SK-MEL-5 (cell line): ENCODE measurements around the gene CDH11. TPM values are rescaled to one million over a fixed set of nuclear protein-coding genes. Genes with fewer than 3 reads are reported as not detected.

Source experiments
- DNase-seq: peaks from one replicate; pipeline ENCODE4 v3.0.0-alpha.2; 2016; ENCODE audit warnings: low read depth, low spot score
- in situ Hi-C: cut with HindIII; loops from 2 replicates; pipeline ENCODE4 v1.10.0; 2016; ENCODE audit warnings: low sequenced_read_pairs, high pct_unique_total_duplicates, low pct_unique_long_range_greater_than_20kb
- total RNA-seq: library from RNA; depleted of rRNA; stranded (reverse); fragments of >200 nt; shearing (Covaris generic); gene quantifications from 2 replicates; pipeline ENCODE4 v1.2.3, GENCODE V29; 2014

CDH11 gene
- total RNA-seq, 1 experiment from 2014 or later, result not detected

- in situ Hi-C loops, result no loop called here
Observed at GRCh38 chr16:65120461-65120830, 1.4 kb downstream of the CDH11 start.

GRCh38 chr16:65119901-65120401 lies 1.9 kb downstream of the CDH11 start:
- in situ Hi-C loops, result no loop called here
- DNase-seq, result no peak

More at GRCh38 chr16:65120461-65120830, 1.4 kb downstream of the CDH11 start:
- no peak for DNase-seq

GRCh38 chr16:65119435-65119834 lies 2.4 kb downstream of the CDH11 start:
- in situ Hi-C loops, result no loop called here
- DNase-seq, result no peak

DNA sequence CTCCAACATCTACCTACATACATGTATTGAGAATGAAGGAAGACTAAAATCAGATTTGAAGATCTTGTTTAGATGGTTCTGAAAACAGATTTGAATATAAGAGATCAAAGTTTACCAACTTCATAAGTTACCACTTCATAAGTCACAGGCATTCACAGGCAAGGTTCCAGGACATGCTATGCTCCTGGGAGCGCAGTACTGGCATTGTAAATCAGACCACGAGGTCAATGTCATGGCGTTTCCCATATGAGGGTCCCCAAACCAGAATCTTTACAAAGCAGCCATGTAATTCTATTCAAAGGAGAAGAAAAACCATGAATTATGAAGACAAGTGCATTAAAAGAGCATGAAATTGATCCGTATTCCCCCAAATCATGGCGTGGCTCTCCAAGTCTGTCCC lies 3.0 kb downstream of the CDH11 start:
- in situ Hi-C loops, result no loop called here
- no peak for DNase-seq

DNA sequence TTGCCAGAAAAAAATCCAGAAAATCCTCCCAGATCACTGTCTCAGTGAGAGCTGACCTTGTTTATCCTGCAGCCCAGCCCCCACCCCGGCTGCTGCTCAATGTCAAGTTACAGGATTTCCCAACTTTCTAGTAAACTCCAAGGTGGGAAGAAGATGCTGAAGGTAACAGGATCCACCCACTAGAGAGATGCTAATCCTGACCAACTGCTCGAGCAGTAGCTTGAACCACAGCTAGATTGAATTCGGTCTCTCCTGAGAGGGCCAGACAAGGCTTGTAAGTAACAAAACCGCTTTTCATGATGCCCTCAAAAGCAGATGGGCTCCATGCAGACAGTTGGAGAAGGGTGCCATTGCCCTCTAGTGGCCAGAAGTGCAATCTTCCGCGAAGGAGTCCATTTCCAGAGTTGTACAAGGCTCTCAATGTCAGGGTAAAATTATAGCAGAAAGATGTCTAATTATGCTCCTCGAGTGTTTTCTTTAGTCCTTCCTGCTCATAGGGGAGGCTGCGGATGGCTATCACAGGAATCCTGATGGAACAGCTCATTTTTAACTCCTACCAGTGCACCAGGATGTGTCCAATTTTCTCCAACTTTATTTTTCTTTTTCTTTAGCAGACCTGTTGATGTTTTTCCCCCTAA lies 3.9 kb downstream of the CDH11 start:
- in situ Hi-C loops, result no loop called here
- peak; percentile 85 for DNase-seq

DNA sequence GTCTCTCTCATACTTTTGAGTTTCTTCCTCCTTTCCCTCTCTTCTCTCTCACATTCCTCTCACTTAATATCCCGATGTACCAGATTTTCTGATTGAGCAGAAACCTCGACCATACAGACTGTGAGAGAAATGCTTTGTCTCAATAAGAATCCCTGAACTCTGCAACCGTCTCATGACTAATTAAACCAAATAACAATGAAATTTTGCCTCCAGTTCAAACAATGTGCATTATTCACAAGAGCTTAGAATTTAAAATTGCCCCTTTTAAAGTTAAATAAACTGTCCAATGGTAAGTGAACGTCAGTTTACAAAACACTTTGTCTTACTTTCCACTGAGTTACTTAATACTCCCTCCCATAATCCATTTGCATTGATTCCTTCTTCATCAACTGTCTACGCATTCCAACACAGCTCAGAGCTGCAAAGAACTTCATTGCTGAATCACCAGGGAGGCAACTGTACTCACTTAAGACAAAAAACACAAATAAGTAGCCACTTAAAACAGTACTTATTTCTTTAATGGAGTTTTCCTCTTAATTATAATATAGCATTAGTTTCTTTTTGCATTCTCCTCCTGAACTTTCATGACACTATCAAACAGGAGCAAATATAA lies 4.9 kb downstream of the CDH11 start:
- in situ Hi-C loops, result no loop called here

DNA sequence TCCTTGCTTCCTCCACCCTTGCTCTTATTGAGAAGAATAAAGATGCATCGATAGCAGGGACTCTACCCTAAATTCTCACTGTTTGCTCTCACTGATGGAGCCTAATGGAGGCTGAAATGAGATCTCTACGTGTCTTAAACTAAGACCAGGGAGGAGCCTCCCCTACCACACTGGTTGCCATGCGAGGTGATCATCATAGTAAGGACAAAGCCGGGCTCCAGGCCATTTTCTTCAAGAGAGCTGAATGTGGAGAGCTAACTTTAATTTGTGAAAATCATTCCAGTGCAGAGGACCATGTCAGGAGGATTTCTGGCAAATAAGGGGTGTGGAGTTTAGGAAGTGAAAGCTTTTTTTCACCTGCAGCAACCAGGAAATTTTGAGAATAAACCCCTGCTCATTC lies 5.6 kb downstream of the CDH11 start:
- in situ Hi-C loops, result no loop called here

More for the DNA sequence above, 4.9 kb downstream of the CDH11 start:
- DNase-seq, result no peak

GRCh38 chr16:65114527-65114926 lies 7.3 kb downstream of the CDH11 start:
- in situ Hi-C loops, result no loop called here
- no peak for DNase-seq

More for the DNA sequence above, 5.6 kb downstream of the CDH11 start:
- DNase-seq, result no peak

- in situ Hi-C loops, result no loop called here
- no peak for DNase-seq
Observed at GRCh38 chr16:65113441-65113840, 8.4 kb downstream of the CDH11 start.

GRCh38 chr16:65111306-65111705 lies 10.6 kb downstream of the CDH11 start:
- in situ Hi-C loops, result no loop called here
- DNase-seq, result no peak

- in situ Hi-C loops, result no loop called here
- DNase-seq, result no peak
Observed at GRCh38 chr16:65106757-65107156, 15.1 kb downstream of the CDH11 start.

DNA sequence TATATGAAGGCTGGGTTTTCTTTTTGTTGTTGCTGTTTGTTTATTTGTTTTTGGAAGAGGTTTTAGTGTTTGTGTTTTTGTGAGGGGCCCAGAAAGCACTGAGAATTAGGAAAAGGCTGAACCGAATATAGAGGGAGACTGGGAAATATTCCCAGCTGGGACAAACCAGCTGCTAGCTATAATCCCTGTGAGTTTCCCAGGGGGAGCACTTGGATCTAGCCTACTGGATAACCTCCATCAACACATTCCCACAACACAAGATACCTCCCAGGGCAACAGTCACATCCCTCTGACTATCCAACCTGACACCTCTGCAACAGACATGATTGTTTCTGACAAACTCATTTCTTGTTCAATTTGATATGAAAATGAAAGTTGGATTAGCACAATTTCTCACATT lies 16.7 kb downstream of the CDH11 start:
- in situ Hi-C loops, result no loop called here
- no peak for DNase-seq

DNA sequence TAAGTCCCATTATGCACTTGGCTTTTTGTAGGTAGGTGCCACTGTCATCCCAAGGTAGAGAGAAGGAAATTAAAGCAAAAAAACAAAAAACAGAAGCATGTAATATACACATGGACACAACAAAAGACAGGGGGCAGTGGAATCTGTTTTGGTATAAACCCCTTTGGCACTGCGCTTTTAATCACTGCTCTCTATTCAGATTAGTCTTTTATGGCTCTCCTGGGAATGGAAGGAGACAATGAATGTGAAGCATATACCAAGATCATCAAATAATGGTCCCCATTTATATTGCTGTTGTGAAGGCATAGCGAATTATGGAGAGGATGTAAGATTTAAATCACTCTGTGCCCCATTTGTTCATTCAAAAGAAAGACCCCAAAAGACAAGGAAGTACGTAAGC lies 17.4 kb downstream of the CDH11 start:
- DNase-seq, result no peak
- in situ Hi-C loops, result no loop called here

- in situ Hi-C loops, result no loop called here
- DNase-seq, result no peak
Observed at GRCh38 chr16:65102326-65102725, 19.5 kb downstream of the CDH11 start.

- DNase-seq, result no peak
- in situ Hi-C loops, result no loop called here
Observed at GRCh38 chr16:65101009-65101408, 20.9 kb downstream of the CDH11 start.

DNA sequence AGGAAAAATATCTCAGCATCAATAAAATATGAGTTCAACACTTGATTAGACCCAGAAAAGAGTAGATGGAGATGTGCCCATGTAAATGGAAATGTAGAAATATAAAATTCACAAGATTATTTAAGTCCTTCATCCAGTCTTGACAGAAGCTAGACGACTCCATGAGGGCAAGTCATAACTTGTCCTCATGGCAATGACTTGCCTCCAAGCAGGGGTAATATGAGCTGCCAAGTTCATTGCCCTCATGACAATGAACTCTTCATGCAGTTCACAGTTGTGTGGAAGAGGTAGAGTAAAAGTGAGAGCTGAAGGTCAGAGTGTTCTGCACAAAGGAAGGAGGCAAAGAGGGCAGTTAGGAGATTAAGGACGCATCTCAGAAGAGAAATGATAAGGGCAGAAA lies 22.3 kb downstream of the CDH11 start:
- DNase-seq, result no peak
- in situ Hi-C loops, result no loop called here

DNA sequence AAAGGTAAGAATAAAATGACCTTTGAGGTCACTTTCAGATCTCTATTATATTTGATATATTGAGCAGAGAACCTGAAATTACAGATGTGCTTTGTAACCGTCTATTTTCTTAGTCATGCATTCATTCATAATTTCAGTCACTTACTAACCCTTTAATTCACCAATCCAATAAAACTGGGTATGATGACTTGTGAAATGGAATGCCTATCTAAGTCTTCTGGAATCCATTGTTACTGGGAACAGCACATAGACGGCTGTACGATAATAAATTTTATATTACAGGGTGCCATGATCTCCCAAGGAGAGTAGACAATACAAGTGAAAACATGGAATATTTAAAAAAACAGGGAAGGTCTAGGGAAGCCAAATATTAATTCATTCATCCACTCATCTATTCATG lies 22.9 kb downstream of the CDH11 start:
- no peak for DNase-seq

GRCh38 chr16:65097296-65097695 lies 24.6 kb downstream of the CDH11 start:
- DNase-seq, result no peak
- in situ Hi-C loops, result no loop called here

More for the DNA sequence above, 22.9 kb downstream of the CDH11 start:
- in situ Hi-C loops, result no loop called here

DNA sequence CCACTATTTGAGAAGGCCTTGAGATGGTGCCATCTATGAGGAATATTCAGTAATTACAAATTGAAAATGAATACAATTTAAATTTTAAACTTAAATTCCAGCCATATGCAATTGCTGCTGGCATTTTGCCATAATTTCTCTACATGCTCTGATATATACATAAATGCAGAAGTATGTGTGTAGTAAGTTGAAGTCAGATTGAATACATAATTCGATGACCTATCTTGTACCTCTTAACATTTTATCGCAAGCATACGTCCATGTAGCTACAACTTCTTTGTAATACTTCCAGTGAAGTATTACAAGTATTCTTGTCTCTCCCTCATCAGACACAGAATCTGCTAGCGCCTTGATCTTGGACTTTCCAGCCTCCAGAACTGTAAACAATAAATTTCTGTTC lies 26.0 kb downstream of the CDH11 start:
- no peak for DNase-seq
- in situ Hi-C loops, result no loop called here
